K562 (cell line): ENCODE measurements around the gene DYRK1A. TPM values are rescaled to one million over a fixed set of nuclear protein-coding genes. Genes with fewer than 3 reads are reported as not detected.

ENCODE experiments used
- AFF4 ChIP-seq: sonication (generic); formaldehyde crosslinking; IDR thresholded peaks from 2 replicates; pipeline ENCODE4 v1.8.0; 2023; ENCODE audit warnings: mild to moderate bottlenecking, missing genetic modification reagents
- ARHGAP35 ChIP-seq: fragments of 450-650 bp; IDR thresholded peaks from 2 replicates; pipeline ENCODE4 v1.6.1; 2018; ENCODE audit not compliant: partially characterized antibody
- CBX5 ChIP-seq: IDR thresholded peaks from 2 replicates; pipeline ENCODE4 v1.6.1; 2014; ENCODE audit warnings: low read depth, borderline replicate concordance
- CTBP1 ChIP-seq: fragments of 450-650 bp; IDR thresholded peaks from 2 replicates; pipeline ENCODE4 v1.6.1; 2016; ENCODE audit warnings: borderline replicate concordance
- DACH1 ChIP-seq: fragments of 450-650 bp; IDR thresholded peaks from 2 replicates; pipeline ENCODE4 v1.6.1; 2018; ENCODE audit not compliant: partially characterized antibody
- GATAD2A ChIP-seq: fragments of 450-650 bp; IDR thresholded peaks from 2 replicates; pipeline ENCODE4 v1.6.1; 2017
- MAX ChIP-seq: sonication (generic); formaldehyde crosslinking; IDR thresholded peaks from 2 replicates; pipeline ENCODE4 v1.9.0; 2022; ENCODE audit warnings: mild to moderate bottlenecking, missing genetic modification reagents
- PML ChIP-seq: IDR thresholded peaks from 2 replicates; pipeline ENCODE4 v1.6.1; 2012; ENCODE audit warnings: low read length, inconsistent platforms
- PTBP1 ChIP-seq: fragments of 200-400 bp; formaldehyde crosslinking; IDR thresholded peaks from 2 replicates; pipeline ENCODE4 v1.6.1; 2017; ENCODE audit warnings: low read depth, low read length
- PYGO2 ChIP-seq: fragments of 450-650 bp; IDR thresholded peaks from 2 replicates; pipeline ENCODE4 v1.6.1; 2016; ENCODE audit warnings: mild to moderate bottlenecking, missing genetic modification characterization, moderate library complexity, missing compliant biosample characterization
- SMARCA5 ChIP-seq: fragments of 450-650 bp; IDR thresholded peaks from 2 replicates; pipeline ENCODE4 v1.6.1; 2016
- TCF7L2 ChIP-seq: fragments of 150-350 bp; IDR thresholded peaks from 2 replicates; pipeline ENCODE4 v1.6.1; 2016; ENCODE audit warnings: low read depth, mild to moderate bottlenecking, low read length, moderate library complexity
- USF2 ChIP-seq: sonication (generic); formaldehyde crosslinking; IDR thresholded peaks from 2 replicates; pipeline ENCODE4 v1.5.0; 2020; ENCODE audit warnings: missing genetic modification reagents
- ZKSCAN1 ChIP-seq: fragments of 150-350 bp; IDR thresholded peaks from 2 replicates; pipeline ENCODE4 v1.6.1; 2016; ENCODE audit warnings: low read depth, low read length
- ZNF395 ChIP-seq: fragments of 200-800 bp; sonication (Bioruptor generic); IDR thresholded peaks from 2 replicates; pipeline ENCODE4 v1.6.1; 2017; ENCODE audit warnings: missing genetic modification characterization, missing compliant biosample characterization
- ZNF639 ChIP-seq, 2 experiments: fragments of 200-800 bp in 1 of 2; sonication (Bioruptor generic) in 1 of 2; sonication (generic) in 1 of 2; formaldehyde crosslinking in 1 of 2; IDR thresholded peaks in 1 of 2; conservative IDR thresholded peaks in 1 of 2; 2 replicates each; pipeline versions ENCODE4 v1.5.0 to v1.6.1; 2016 to 2020; ENCODE audit warnings: missing compliant biosample characterization in 1 of 2, missing genetic modification characterization in 1 of 2, missing genetic modification reagents in 1 of 2
- ZNF644 ChIP-seq: fragments of 200-800 bp; sonication (Bioruptor generic); IDR thresholded peaks from 2 replicates; pipeline ENCODE4 v1.6.1; 2016; ENCODE audit warnings: low read depth, missing genetic modification characterization, missing compliant biosample characterization
- polyA plus RNA-seq, 8 experiments: library from polyadenylated mRNA; depleted of rRNA in 4 of 8; stranded (reverse) in 5 of 8; unstranded in 3 of 8; fragments of >200 nt; fragmentation: Nextera tagmentation in 2 of 8; fragmentation: Illumina TruSeq in 1 of 8; extraction: Ambion mirVana in 2 of 8; extraction: Trizol in 1 of 8; gene quantifications; 2 replicates each; pipeline versions ENCODE4 v1.2.1 to v1.2.3, GENCODE V29; 2011 to 2014; ENCODE audit warnings: inconsistent platforms in 1 of 8, missing spikeins in 1 of 8
- total RNA-seq, 7 experiments: library from RNA; depleted of rRNA in 6 of 7; stranded (reverse); fragments of >200 nt in 6 of 7; fragmentation: Illumina TruSeq in 2 of 7; extraction: Trizol in 2 of 7; gene quantifications; 2 replicates each; pipeline versions ENCODE4 v1.2.1 to v1.2.3, GENCODE V29; 2011 to 2021; ENCODE audit warnings: low replicate concordance in 1 of 7
- TF ChIP-seq, protein P1 (sequence below): fragments of 200-800 bp; sonication (Bioruptor generic); IDR thresholded peaks from 2 replicates; pipeline ENCODE4 v1.6.1; 2017; ENCODE audit warnings: missing genetic modification characterization, missing compliant biosample characterization

The DYRK1A gene
- total and polyA plus RNA-seq, 9 of the 15 experiments (the other 6 are each of a cell fraction or from before 2014, with no cell fraction given), result 3.7 to 64.8 (median 42.3) TPM

DNA sequence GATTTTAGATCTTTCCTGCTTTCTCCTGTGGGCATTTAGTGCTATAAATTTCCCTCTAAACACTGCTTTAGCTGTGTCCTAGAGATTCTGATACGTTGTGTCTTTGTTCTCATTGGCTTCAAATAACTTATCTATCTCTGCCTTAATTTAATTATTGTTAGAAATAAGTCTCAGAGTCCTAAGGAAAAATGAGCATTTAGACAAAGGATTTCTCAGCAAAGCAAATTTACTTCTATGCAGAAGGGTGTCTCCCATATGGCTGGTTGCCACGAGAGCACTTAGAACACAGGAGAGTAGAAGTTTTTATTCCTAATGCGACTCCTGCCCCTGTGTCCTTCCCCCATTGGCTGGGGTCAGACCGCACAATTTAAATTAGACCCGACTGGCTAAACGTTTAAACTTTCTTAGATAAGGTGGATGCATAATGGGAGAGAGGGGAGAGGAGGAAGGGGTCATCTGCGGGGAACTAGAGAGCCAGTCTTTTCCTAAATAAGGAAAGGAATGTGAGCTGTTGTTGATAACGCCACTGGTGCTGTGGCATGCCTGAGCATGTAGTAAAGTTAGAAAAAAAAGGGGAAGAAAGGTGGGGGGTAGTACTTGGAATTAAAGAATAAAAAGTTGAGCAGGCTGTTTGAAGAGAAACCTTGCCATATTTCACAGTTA, 170.2 kb downstream of the DYRK1A start (continued):
- peak in 1 of 2 experiments; percentile 71; a peak in 2 of 4 replicates for TF ChIP-seq ZNF639 (CRISPR knock-in tag; conservative IDR thresholded peaks at IDR 0.05 in 1 of 2, IDR thresholded peaks at IDR 0.05 in 1 of 2)
- no peak for TF ChIP-seq USF2 (CRISPR knock-in tag)
- peak; percentile 95 for TF ChIP-seq CBX5
- TF ChIP-seq TCF7L2, result 0 out of 2 replicates have a peak, but pooled peaks have one; percentile 30
- TF ChIP-seq ARHGAP35, result no peak
- no peak for TF ChIP-seq AFF4
- 0 out of 2 replicates have a peak, but pooled peaks have one; percentile 16 for TF ChIP-seq SMARCA5
- no peak for TF ChIP-seq ZNF395 (CRISPR knock-in tag)
- TF ChIP-seq GATAD2A, result no peak
- TF ChIP-seq DACH1, result no peak
- no peak for TF ChIP-seq PTBP1
- no peak for TF ChIP-seq PYGO2 (tag)
- no peak for TF ChIP-seq MAX (CRISPR knock-in tag)
- TF ChIP-seq, protein P1, sequence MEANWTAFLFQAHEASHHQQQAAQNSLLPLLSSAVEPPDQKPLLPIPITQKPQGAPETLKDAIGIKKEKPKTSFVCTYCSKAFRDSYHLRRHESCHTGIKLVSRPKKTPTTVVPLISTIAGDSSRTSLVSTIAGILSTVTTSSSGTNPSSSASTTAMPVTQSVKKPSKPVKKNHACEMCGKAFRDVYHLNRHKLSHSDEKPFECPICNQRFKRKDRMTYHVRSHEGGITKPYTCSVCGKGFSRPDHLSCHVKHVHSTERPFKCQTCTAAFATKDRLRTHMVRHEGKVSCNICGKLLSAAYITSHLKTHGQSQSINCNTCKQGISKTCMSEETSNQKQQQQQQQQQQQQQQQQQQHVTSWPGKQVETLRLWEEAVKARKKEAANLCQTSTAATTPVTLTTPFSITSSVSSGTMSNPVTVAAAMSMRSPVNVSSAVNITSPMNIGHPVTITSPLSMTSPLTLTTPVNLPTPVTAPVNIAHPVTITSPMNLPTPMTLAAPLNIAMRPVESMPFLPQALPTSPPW (CRISPR knock-in tag), result peak; percentile 69
- TF ChIP-seq CTBP1, result peak; percentile 68
- TF ChIP-seq ZKSCAN1, result no peak
- no peak for TF ChIP-seq ZNF644 (tag)
- TF ChIP-seq PML, result no peak
